B cell (primary cell): ENCODE results near the gene DOCK1. TPM values are rescaled to one million over a fixed set of nuclear protein-coding genes. Genes with fewer than 3 reads are reported as not detected.

Experiments used
- ATAC-seq: fragments of 200-7000 bp; cut with Tn5 transposase; one replicate; pipeline ENCODE4 v1.10.0; 2021; ENCODE audit warnings: low read depth, mild to moderate bottlenecking, moderate number of reproducible peaks, moderate library complexity
- CTCF ChIA-PET: fragments of 350-600 bp; sonication (Branson Sonifier 250); formaldehyde crosslinking; loops from one replicate; lab custom pipeline; 2021; ENCODE audit warnings: antibody characterized with exemption, inconsistent platforms; lab: Charles Lee
- POLR2A ChIA-PET: fragments of 350-600 bp; sonication (Branson Sonifier 250); formaldehyde crosslinking; loops from one replicate; lab custom pipeline; 2021; ENCODE audit warnings: antibody characterized with exemption; lab: Charles Lee
- DNase-seq: peaks from one replicate; pipeline ENCODE4 v3.0.0; 2013
- H2AFZ ChIP-seq: 2 replicates; pipeline ENCODE4 v1.6.1; 2012; ENCODE audit warnings: mild to moderate bottlenecking, low read depth, low read length; ENCODE audit not compliant: insufficient read depth, poor library complexity, severe bottlenecking
- H3K27ac ChIP-seq, 2 donors: 1 replicate in 1 of 2; 2 replicates in 1 of 2; pipeline ENCODE4 v1.5.1; 2012 to 2013; ENCODE audit warnings: low read length in 2 of 2, mild to moderate bottlenecking in 2 of 2, moderate library complexity in 1 of 2
- H3K27me3 ChIP-seq, 4 experiments: fragments of 200-600 bp in 1 of 4; sonication (generic) in 1 of 4; replicated peaks in 1 of 4; 1 replicate in 2 of 4; 2 replicates in 2 of 4; pipeline versions ENCODE4 v1.6.1 to v1.7.0; 2013 to 2016; ENCODE audit warnings: low read length in 3 of 4, mild to moderate bottlenecking in 2 of 4, mixed read lengths in 1 of 4, moderate library complexity in 1 of 4; ENCODE audit not compliant: insufficient read depth in 4 of 4, control insufficient read depth in 3 of 4; ENCODE audit errors: control extremely low read depth in 1 of 4
- H3K36me3 ChIP-seq, 2 experiments: replicated peaks in 1 of 2; 1 replicate in 1 of 2; 2 replicates in 1 of 2; pipeline versions ENCODE4 v1.6.1 to v1.7.1; 2013; ENCODE audit warnings: low read length in 1 of 2; ENCODE audit not compliant: insufficient read depth in 2 of 2, control insufficient read depth in 1 of 2; ENCODE audit errors: control extremely low read depth in 1 of 2, extremely low read depth in 1 of 2
- H3K4me1 ChIP-seq, 2 donors: fragments of 200-600 bp in 1 of 2; sonication (generic) in 1 of 2; 1 replicate in 1 of 2; 2 replicates in 1 of 2; pipeline versions ENCODE4 v1.5.1 to v1.6.1; 2013 to 2017; ENCODE audit warnings: low read length in 2 of 2; ENCODE audit not compliant: control insufficient read depth in 2 of 2, insufficient read depth in 2 of 2
- H3K4me2 ChIP-seq: replicated peaks from 2 replicates; pipeline ENCODE3; 2012; ENCODE audit warnings: mild to moderate bottlenecking, low read depth, low read length; ENCODE audit not compliant: poor library complexity, severe bottlenecking
- H3K4me3 ChIP-seq, 5 experiments: fragments of 200-600 bp in 1 of 5; sonication (generic) in 1 of 5; 1 replicate in 3 of 5; 2 replicates in 2 of 5; pipeline versions ENCODE4 v1.5.1 to v1.7.0; 2011 to 2016; ENCODE audit warnings: low read length in 4 of 5, mild to moderate bottlenecking in 4 of 5, low read depth in 2 of 5, control low read depth in 1 of 5, moderate library complexity in 1 of 5; ENCODE audit not compliant: insufficient read depth in 1 of 5; ENCODE audit errors: control extremely low read depth in 1 of 5, extremely low read depth in 1 of 5
- H3K79me2 ChIP-seq: fragments of 200-600 bp; sonication (generic); one replicate; pipeline ENCODE4 v1.6.0; 2016; ENCODE audit warnings: low read length; ENCODE audit not compliant: control insufficient read depth, insufficient read depth
- H3K9ac ChIP-seq: fragments of 200-600 bp; sonication (generic); 2 replicates; pipeline ENCODE4 v1.6.1; 2017; ENCODE audit warnings: mild to moderate bottlenecking, low read length, moderate library complexity
- H3K9me3 ChIP-seq, 3 donors: one replicate each; pipeline versions ENCODE4 v1.6.1 to v1.7.1; 2013; ENCODE audit warnings: low read length in 2 of 3; ENCODE audit not compliant: control insufficient read depth in 2 of 3, insufficient read depth in 1 of 3; ENCODE audit errors: control extremely low read depth in 1 of 3
- H4K20me1 ChIP-seq: 2 replicates; pipeline ENCODE4 v1.6.0; 2012; ENCODE audit warnings: mild to moderate bottlenecking, low read length; ENCODE audit not compliant: insufficient read depth, control insufficient read depth, poor library complexity, severe bottlenecking
- H3K27ac Mint-ChIP-seq: one replicate; pipeline ENCODE4 v1.8.0; 2021; ENCODE audit warnings: mixed read lengths
- H3K27me3 Mint-ChIP-seq: one replicate; pipeline ENCODE4 v1.8.0; 2021; ENCODE audit warnings: mixed read lengths
- H3K4me1 Mint-ChIP-seq: one replicate; pipeline ENCODE4 v1.8.0; 2021; ENCODE audit warnings: mixed read lengths
- H3K4me3 Mint-ChIP-seq: one replicate; pipeline ENCODE4 v1.8.0; 2021; ENCODE audit warnings: mixed read lengths
- H3K9me3 Mint-ChIP-seq: one replicate; pipeline ENCODE4 v1.8.0; 2022; ENCODE audit warnings: mixed read lengths; ENCODE audit not compliant: insufficient read depth
- CTCF ChIP-seq: fragments of 200-600 bp; IDR thresholded peaks from one replicate; pipeline ENCODE4 v1.8.0; 2022; ENCODE audit warnings: antibody characterized with exemption, mild to moderate bottlenecking
- EZH2 ChIP-seq: IDR thresholded peaks from 2 replicates; pipeline ENCODE4 v1.6.1; 2012; ENCODE audit warnings: borderline replicate concordance, low read depth, mild to moderate bottlenecking, moderate library complexity, low read length; ENCODE audit not compliant: insufficient read depth, poor library complexity, severe bottlenecking
- WGBS: methylation state at CpG from one replicate; pipeline ENCODE4 v1.1.5; 2013; ENCODE audit warnings: missing lambda C conversion rate; ENCODE audit not compliant: insufficient coverage; 5-methylcytosine and 5-hydroxymethylcytosine counted together
- intact Hi-C: fragments of 100-400 bp; cut with micrococcal nuclease; formaldehyde crosslinking; loops from one replicate; pipeline ENCODE4 v1.10.0; 2022
- polyA plus RNA-seq: library from polyadenylated mRNA; depleted of rRNA; stranded (reverse); fragments of >200 nt; gene quantifications from 2 replicates; pipeline ENCODE4 v1.2.3, GENCODE V29; 2012
- total RNA-seq, 2 donors: library from RNA; stranded (reverse); fragments of 120-200 nt in 1 of 2; gene quantifications; 1 replicate in 1 of 2; 2 replicates in 1 of 2; pipeline versions ENCODE4 v1.2.3 to v1.2.4, GENCODE V29; 2013 to 2022

DOCK1 gene
- total and polyA plus RNA-seq, 2 donors (not counting 1 experiment from before 2014, with no cell fraction given), result not detected

GRCh38 chr10:127303746-127304145 is 398.5 kb downstream of the DOCK1 start:
- no peaks in the 10 kb centered on the region for H3K4me1 Mint-ChIP-seq
- 94% methylated on average over 8 of the region's 8 CpGs for WGBS
- no peak overlapping the region for H3K27ac Mint-ChIP-seq
- H3K9me3 Mint-ChIP-seq, result no peaks in the 10 kb centered on the region
- no peaks in the 10 kb centered on the region for H4K20me1 ChIP-seq
- no peak overlapping the region for H3K9ac ChIP-seq
- H3K4me3 Mint-ChIP-seq, result no peak overlapping the region
- no peak overlapping the region for H3K27ac ChIP-seq
- no peak for ATAC-seq
- no peak overlapping the region for H3K4me2 ChIP-seq
- no peaks in the 10 kb centered on the region for H3K4me1 ChIP-seq
- peaks cover 0 to 17% (median 0%) of the 10 kb centered on the region in 3 donors for H3K9me3 ChIP-seq
- no peak for DNase-seq
- no peaks in the 10 kb centered on the region for H3K27me3 ChIP-seq
- no peaks in the 10 kb centered on the region for H3K27me3 Mint-ChIP-seq
- POLR2A ChIA-PET, result no interaction called here
- CTCF ChIA-PET, result interaction anchor here (0.7 kb wide), 1 partner anchor 541 kb away, joined by 5 read pairs; no protein-coding TSS in a partner anchor
- no peaks in the 10 kb centered on the region for H3K36me3 ChIP-seq
- intact Hi-C loops, result no loop called here
- no peaks in the 10 kb centered on the region for H3K79me2 ChIP-seq
- no peak overlapping the region for H2AFZ ChIP-seq
- TF ChIP-seq EZH2 (no peak), CTCF (no peak)
- H3K4me3 ChIP-seq, result no peak overlapping the region

- WGBS, result 100% methylated on average over 1 of the region's 8 CpGs
- no peak overlapping the region for H3K27ac ChIP-seq
- H3K4me1 ChIP-seq, result no peaks in the 10 kb centered on the region
- H4K20me1 ChIP-seq, result no peaks in the 10 kb centered on the region
- no peaks in the 10 kb centered on the region for H3K27me3 ChIP-seq
- peaks cover 0 to 13% (median 0%) of the 10 kb centered on the region in 3 donors for H3K9me3 ChIP-seq
- ATAC-seq, result no peak
- Mint-ChIP-seq H3K9me3 (no peaks in the 10 kb centered on the region), H3K4me3 (no peak overlapping the region), H3K4me1 (no peaks in the 10 kb centered on the region), H3K27ac (no peak overlapping the region), H3K27me3 (no peaks in the 10 kb centered on the region)
- no peak overlapping the region for H2AFZ ChIP-seq
- no peak for DNase-seq
- no peaks in the 10 kb centered on the region for H3K36me3 ChIP-seq
- no peak overlapping the region for H3K9ac ChIP-seq
- H3K79me2 ChIP-seq, result no peaks in the 10 kb centered on the region
- no peak for TF ChIP-seq EZH2
- no peak for TF ChIP-seq CTCF
- H3K4me3 ChIP-seq, result no peak overlapping the region
- intact Hi-C loops, result no loop called here
- no peak overlapping the region for H3K4me2 ChIP-seq
- POLR2A ChIA-PET, result no interaction called here
- CTCF ChIA-PET, result no interaction called here
These were observed 401.3 kb downstream of the DOCK1 start for GRCh38 chr10:127306479-127306878.
